ENCODE results near the gene ZMYM4.

Gene ZMYM4

DNA sequence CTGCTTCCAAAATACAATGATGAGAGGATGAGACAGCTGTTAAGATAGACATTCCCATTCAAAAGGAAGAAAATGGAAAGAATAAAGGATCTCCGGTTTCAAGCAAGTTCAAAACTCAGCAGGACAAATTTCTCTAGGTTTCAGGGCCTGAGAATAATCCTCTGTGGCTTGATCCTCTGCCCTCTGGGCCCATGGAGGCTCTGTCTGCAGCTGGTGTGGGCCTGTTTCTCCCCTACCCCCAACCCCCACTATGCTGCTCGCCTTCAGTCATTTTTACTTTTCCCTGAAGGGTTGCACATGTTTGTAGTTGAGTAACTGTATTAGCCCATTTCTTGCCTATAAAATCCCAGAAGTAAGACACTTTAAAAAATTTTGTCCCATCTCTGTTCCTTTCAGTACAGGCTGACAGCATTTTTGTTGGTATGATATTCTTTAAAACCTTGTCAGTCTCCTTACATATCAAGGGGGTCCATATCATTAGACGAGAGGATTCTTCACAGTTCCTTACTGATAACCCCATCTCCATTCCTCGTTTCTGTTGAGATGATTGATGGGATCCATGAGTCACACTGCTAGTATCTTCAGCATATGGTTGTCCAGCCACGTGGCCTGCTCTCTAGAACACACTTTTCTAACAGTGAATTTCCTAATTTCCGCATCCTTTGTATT lies 10.5 kb downstream of the ZMYM4 start:
- no peak for FAIRE-seq

DNA sequence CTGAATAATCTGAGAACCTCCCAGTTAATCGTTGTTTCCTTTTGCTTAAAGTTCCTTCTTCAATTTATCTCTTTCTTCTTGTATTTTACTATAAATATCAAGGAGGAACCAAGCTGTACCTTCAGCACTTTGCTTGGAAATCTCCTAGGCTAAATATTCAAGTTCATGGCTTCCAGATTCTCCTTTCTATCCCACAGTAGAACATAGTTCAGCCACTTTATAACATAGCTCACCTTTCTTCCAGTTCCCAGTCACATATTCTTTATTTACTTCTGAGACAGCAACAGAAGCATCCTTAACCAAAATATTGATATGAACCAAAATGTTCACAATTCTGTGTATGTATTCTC lies 11.0 kb downstream of the ZMYM4 start:
- no peak for FAIRE-seq

DNA sequence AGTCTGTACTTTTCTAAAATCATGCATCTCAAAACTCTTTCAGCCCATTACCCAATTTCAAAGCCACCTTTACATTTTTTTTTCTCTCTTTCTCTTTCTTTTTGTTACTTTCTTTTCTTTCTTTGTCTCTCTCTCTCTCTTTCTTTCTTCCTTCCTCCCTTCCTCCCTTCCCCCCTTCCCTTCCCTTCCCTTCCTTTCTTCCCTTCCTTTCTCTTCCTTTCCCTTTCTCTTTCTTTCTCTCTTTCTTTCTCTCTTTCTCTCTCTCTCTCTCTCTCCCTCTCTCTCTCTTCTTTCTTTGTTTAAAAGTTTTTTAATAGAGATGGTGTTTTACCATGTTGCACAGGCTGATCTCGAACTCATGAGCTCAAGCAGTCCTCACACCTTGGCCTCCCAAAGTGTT lies 11.5 kb downstream of the ZMYM4 start:
- no peak for FAIRE-seq

DNA sequence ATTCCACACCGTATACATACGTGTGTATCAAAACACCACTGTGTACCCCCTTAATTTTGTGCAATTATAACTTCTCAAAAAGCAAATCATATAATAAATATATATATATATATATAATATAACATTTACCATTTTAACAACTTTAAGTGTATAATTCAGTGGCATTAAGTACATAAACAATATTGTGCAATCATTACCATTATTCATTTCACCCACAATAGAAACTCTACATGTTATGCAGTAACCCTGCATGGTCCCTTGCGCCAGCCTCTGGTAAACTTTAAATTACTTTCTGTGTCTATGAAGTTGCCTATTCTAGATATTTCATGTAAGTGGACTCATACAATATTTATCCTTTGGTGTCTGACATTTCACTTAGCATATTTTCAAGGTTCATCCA lies 13.1 kb downstream of the ZMYM4 start:
- FAIRE-seq, result no peak

DNA sequence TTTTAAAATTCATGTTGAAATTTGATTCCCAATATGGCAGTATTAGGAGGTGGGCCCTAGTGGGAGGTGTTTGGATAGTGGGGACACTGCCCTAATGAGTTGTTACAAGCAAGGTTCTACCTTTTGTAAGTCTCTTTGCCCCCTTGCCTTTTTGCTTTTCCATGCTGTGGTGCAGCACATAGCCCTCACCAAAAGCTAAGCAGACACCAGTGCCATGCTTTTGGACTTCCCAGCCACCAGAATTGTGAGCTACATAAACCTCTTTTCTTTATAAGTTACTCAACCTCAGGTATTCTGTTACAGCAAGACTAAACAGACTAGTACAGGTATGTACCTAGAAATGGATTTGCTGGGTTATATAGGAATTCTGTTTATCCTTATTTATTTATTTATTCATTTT lies 13.7 kb downstream of the ZMYM4 start:
- no peak for FAIRE-seq

DNA sequence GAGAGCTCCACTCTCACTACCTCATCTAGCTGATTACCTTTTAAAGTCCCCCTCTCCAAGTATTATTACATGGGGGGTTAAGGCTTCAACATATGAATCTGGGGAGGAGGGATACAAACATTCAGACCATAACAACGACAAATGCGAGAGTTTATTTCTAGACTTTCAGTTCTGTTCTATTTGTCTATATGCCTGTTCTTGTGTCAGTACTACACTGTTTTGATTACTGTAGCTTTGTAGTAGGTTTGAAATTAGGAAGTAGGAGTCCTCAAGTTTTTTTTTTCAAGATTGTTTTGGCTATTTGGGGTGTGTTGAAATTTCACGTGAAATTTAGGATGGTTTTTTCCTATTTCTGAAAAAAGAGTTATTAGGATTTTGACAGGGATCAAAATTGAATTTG lies 16.3 kb downstream of the ZMYM4 start:
- no peak for FAIRE-seq

DNA sequence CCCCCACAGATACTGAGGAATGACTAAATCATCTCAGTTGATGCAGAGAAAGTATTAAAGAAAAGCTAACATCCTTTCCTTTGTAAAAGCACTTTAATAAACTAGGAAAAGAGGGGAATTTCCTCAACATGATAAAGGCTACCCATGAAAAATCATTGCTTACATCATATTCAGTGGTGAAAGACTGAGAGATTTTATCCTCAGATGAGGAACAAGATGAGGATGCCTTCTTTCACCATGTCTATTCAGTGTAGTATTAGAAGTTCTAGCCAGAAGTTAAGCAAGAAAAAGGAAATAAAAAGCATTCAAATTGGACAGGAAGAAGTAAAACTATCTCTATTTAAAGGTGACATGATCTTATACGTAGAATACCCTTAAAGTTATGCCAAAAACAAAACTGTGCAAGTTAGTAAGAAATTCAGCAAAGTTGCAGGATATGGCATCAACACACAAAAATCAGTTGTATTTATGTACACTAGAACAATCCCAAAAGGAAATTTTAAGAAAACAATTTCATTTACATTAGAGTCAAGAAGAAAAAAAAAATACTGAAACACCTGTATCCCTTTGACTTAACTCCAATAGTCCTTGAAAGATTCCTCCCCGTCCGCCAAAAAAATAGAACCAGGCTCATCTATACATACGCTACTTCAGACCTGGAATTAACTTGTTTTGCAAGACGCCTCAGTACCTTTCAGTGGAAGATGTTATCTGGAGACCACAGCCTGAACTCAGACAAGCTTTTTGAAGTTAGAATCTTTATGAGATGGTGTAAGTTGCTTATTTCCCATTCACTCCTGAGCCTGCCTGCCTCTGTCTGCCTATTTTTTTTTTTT lies 17.5 kb downstream of the ZMYM4 start:
- peak; percentile 13 for FAIRE-seq

DNA sequence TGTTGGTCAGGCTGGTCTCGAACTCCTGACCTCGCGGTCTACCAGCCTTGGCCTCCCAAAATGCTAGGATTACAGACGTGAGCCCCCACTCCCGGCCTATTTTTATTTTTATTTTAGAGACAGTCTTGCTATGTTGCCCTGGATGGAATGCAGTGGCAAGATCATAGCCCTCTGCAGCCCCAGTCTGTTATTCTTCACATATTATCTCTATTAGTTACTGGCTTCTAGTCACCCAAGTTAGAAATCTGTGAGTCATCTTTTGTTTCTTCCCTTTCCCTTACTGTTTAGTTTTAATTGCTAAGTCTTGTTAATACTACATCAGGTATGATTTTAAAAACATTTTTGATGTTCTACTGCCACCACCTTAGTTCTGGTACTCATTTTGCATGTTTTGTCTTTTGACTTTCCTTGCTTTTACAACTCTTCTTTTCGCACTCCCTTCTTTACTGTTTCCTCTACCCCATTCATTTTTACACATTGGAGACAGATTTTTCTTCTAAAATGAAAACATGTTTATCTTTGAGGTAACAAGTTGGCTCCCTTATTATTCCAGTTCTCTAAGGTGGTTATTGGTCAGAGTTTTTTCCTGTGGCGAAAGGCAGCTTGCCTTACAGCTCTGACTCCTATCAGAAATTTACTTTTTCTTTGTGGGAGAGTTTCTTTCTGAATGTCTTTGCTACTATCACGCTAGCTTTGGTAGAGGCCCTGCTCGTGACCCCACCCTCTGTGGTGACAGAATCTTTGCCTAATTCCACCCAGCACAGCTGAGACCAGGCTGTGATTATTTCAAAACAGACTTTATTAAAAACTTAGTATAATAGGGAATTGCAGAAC lies 19.5 kb downstream of the ZMYM4 start:
- FAIRE-seq, result peak; percentile 13

DNA sequence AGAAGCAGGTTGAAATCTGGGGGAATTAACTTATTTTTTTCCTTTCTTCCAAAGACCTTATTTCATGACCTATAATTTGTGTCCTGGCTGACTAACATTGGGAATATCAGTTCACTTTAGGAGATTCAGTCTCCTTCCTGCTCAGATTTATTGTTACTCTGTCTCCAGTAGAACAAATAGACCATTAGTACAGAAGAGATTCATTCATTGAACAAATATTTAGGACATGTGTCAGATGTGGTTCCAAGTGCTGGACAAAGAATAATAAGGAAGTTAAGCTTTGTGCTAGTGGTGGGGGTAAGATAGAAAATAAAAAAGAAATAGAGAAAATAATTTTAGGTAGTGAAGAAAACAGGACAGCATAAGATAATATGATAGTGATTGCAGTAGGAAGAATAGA lies 20.3 kb downstream of the ZMYM4 start:
- no peak for FAIRE-seq

DNA sequence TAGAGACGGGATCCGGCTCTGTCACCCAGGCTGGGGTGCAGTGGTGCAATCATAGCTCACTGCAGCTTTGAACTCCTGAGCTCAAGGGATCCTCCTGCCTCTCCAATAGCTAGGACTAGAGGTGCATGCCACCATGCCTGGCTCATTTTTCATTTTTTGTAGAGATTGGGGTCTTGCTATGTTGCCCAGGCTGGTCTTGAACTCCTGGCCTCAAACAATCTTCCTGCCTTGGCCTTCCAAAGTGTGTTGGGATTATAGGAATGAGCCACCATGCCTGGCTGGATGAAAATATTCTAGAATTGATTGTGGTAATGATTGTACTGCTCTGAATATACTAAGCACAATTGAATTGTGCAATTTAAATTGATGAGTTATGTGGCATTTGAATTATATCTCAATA lies 21.9 kb downstream of the ZMYM4 start:
- no peak for FAIRE-seq

DNA sequence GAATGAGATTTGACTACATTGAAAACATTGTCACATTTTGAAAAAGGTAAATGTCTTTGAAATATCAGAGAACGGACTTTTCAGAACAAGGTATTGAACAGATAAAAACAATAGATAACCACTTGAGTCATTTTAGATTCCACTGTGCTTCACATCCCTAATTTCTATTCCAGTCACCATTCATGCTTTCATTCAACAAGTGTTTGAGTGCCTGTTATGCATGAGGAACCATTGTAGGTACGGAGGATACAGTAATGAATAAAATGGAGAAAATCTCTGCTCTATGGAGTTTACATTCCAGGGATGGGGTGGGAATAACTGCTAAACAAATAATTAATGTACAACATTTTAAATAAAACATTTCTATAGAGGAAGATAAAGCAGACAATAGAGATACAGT lies 26.3 kb downstream of the ZMYM4 start:
- no peak for FAIRE-seq

DNA sequence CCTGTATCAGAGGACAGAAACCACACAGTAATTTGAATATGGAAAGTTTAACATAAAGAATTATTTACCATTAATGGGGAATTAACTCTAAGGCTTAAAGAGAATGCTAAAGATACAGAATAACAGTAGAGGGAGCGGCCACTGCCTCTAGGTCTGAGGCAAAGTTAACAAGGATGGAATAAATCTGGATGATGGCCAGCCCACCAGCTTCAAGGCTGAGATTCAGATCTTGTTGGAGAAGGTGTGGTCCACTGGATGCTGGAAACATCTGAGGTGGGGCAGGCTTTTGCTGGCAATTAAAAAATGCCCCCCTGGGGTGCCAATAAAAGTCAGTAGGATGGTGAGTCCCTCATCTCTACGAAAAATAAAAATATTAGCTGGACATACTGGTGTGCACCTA lies 29.4 kb downstream of the ZMYM4 start:
- no peak for FAIRE-seq

DNA sequence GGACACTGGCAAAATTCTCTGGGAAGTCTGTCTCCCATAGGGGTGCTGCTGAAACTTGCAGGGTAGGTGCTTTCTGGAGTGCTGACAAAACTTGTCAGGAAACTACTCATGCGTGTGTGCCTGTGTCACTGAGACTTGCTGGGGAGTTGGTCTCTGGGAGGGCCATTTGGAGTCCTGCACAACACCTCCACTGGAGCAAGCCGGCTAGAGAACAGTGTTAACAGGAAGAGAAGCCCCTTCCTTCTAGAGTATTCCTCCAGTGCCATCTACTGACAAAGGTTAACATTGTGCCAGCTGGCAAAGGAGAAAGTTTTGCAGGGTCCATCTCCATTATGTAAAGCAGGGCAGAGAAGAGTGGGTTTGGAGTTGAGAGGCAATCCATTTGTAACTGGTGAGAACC lies 30.0 kb downstream of the ZMYM4 start:
- FAIRE-seq, result peak; percentile 6

DNA sequence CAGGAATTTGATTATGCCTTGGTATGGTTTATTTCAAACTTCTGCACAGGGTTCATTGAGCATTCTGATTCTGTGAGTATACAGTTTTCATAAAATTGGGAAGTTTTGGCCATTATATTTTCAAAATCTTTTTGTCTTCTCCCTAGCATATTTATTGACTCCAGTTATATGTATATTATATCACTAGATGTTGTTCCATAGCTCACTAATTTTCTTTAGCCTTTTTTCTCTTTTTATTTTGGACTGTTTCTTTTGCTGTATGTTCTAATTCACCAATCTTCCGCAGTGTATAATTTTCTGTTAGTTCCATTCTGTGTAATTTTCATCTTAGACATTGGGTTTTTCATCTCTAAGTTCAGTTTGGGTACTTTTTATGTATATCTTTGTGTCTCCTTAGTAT lies 31.9 kb downstream of the ZMYM4 start:
- FAIRE-seq, result no peak

DNA sequence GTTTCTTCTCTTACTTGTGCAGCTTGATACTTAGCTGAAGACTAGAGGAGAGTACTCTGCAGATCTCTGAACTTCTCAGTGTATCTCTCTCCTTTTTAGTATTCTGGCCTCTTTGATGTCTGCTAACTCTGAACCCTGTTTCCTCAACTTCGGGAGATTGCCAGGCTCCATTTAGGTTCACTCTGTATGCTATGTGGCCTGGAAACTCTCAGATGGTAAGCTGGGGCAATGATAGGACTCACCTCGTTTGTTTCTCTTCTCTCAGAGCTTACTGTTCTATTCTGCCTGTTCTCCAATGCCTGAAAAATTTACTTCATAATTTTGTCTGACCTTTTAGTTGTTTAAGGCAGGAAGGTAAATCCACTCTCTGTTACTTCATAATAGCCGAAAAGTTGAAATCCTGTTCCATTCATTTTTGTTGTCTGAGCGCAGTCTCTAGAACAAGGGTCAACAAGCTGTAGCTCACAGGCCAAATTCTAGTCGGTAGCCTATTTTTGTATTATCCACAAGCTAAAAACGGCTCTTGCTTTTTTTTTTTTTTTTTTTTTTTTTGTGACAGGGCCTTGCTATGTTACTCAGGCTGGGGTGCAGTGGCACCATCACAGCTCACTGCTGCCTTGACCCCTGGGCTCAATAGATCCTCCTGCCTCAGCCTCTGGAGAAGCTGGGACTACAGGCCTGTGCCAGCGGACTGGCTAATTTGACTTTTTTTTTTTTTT lies 33.3 kb downstream of the ZMYM4 start:
- no peak for FAIRE-seq

DNA sequence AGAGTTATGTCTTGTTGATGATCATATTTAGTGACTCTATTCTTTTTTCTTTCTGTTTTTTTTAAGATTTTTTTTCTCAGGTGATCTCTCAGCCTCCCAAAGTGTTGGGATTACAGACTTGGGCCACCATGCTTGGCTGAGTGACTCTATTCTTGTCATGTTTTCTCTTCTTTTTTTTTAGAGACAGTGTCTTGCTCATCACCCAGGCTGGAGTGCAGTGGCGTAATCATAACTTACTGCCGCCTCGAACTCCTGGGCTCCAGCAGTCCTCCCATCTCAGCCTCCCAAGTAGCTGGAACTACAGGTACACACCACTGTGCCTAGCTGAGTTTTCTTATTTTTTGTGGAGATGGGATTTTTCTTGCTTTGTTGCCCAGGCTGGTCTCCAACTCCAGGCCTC lies 36.9 kb downstream of the ZMYM4 start:
- FAIRE-seq, result no peak

DNA sequence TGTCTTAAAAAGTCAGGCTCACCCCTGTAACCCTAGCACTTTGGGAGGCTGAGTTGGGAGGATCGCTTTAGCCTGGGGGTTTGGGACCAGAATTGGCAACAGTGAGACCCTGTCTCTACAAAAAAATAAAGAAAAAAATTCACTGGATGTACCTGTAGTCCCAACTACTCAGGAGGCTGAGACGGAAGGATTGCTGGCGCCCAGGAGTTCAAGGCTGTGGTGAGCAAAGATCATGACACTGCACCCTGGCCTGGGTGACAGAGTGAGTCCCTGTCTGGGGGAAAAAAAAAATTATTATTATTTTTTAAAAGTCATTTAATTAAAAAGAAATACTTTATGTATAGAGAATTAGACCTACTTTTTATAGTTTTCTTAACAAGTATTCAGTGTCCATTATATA lies 47.1 kb downstream of the ZMYM4 start:
- peak; percentile 61 for FAIRE-seq

DNA sequence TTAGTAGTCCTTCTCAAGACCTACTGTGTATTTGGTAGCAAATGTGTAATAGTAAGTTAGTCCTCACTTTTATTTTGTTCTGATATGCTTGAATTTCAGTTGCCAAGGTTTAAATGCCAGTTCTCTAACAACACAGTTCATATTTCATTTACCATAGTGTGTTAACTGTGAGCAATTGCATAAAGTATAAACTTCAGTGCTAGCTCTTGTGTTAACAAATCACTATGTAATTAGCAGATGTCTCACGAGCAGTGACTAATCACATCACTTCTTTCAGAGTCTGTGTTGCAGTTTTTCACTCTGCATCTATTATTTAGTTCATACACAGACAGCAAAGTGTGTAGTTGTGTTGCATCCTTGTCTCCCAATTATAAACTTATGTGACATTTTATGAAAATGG lies 47.8 kb downstream of the ZMYM4 start:
- FAIRE-seq, result no peak

DNA sequence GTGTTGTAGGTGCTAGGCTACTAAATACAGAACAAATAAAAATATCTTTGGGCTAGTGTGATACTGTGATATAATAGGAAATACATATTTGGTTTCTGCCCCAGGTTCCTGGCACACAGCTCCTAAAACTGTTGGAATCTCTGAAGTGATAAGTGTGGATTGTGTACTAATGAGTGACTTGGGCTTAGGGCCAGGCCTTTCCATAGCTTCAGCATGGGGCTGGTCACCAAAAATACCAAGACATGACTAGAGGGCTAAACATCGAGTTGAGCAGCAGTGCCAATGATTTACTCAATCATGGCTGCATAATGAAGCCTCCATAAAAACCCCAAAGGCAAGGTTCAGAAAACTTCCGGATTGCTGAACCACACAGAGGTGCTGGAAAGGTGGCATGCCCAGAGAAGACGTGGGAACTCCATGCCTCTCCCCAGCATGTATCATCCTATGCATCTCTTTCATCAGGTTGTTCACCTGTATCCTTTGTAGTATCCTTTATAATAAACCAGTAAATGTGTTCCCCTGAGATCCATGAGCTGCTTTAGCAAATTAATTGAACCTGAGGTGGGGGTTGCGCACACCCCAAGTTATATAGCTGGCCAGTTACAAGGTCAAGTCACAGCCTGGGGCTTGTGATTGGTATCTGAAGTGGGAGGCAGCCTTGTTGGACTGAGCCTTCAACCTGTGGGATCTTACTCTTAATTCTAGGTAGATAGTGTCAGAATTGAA lies 51.6 kb downstream of the ZMYM4 start:
- FAIRE-seq, result no peak

DNA sequence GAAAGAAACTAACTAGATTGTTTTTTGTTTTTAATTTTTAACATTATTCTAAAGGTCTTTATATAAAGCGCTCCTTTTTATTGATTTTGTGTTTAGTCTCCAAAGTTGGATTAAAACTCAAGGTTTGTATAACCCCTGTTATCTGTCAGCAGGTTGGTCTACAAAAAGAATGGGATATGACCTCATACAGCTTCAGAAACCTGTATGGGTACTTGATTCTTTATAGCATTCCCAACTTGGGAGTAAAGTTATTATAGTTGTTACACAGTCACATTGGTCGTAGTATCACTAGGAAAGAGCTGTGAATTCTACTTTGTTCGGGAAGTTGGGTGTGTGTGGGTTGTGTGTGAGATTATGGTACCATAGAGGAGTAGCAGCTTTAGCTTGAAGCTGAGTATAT lies 52.4 kb downstream of the ZMYM4 start:
- peak; percentile 45 for FAIRE-seq

DNA sequence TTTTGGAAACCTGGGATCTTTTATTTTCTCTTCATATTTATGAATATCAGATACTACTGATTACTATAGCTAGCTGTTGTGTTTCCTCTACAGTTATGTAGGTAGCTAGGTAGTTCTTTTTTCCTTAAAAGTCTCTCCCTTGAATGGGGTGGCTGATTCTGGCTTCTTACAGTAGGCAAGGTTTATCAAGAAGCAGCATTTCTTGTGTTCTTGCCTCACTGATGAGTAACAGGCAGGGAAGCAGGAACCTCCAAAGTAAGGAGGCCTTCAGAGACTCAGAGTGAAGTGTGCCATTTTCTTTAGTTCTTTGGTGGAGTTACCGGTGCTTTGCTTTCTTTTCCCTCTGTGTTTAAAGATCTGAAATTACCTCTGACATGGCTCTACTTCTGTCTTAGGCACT lies 56.0 kb downstream of the ZMYM4 start:
- FAIRE-seq, result no peak

DNA sequence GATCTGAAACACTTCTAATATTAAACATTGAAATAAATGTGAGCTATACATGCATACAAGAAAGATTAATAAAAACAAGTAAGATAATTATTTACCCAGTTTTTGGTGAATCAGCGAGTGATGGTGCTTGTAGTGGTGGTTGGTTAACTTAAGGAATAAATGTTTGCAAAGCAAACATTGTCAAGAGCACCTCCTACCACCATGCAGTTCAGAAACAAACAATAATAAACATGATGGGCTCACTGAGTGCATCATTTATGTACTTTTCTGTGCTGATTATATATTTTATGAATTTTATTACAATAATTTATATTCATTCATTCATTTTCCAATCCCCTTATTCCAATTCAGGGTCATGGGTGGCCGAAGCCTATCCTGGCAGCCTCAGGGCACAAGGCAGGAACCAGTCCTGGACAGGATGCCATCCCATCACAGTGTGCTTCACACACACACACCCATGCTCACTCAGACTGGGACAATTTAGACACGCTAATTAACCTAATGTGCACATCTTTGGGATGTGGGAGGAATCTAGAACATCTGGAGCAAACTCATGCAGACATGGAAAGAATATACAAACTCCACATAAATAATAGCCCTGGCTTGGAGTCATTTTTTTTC lies 57.8 kb downstream of the ZMYM4 start:
- no peak for FAIRE-seq

Data from G401.6 (cell line).